SK-N-SH treated with all-trans-retinoic acid at 6 μM for 48 hours (cell line): Measurements from ENCODE around the gene HGS.

Experiments
- ATAC-seq: fragments of 200-7000 bp; cut with Tn5 transposase; 3 replicates; pipeline ENCODE4 v1.9.1; 2020; ENCODE audit warnings: mild to moderate bottlenecking, moderate library complexity
- ARNTL ChIP-seq: fragments of 450-650 bp; formaldehyde crosslinking; IDR thresholded peaks from 2 replicates; pipeline ENCODE4 v1.5.0; 2020; ENCODE audit warnings: low read depth, mild to moderate bottlenecking, moderate library complexity, borderline replicate concordance
- BACH2 ChIP-seq: fragments of 250-450 bp; sonication (Bioruptor Pico); IDR thresholded peaks from 2 replicates; pipeline ENCODE4 v1.9.0; 2021; ENCODE audit warnings: mild to moderate bottlenecking, borderline replicate concordance
- CREB5 ChIP-seq: fragments of 250-450 bp; sonication (Bioruptor Pico); IDR thresholded peaks from 2 replicates; pipeline ENCODE4 v1.5.1; 2020; ENCODE audit warnings: low read depth, mild to moderate bottlenecking, moderate library complexity
- CSDC2 ChIP-seq: fragments of 250-450 bp; sonication (Bioruptor Pico); IDR thresholded peaks from 2 replicates; pipeline ENCODE4 v1.5.0; 2020; ENCODE audit warnings: mild to moderate bottlenecking, moderate library complexity
- ESRRG ChIP-seq: fragments of 250-450 bp; sonication (Bioruptor Pico); IDR thresholded peaks from 2 replicates; pipeline ENCODE4 v1.6.1; 2021; ENCODE audit warnings: mild to moderate bottlenecking
- GLIS3 ChIP-seq: fragments of 250-450 bp; sonication (Bioruptor Pico); IDR thresholded peaks from 2 replicates; pipeline ENCODE4 v1.5.0; 2020; ENCODE audit warnings: mild to moderate bottlenecking, moderate library complexity
- ISL1 ChIP-seq: fragments of 250-450 bp; sonication (Bioruptor Pico); IDR thresholded peaks from 2 replicates; pipeline ENCODE4 v2.1.2; 2022; ENCODE audit warnings: mild to moderate bottlenecking, moderate library complexity
- OSR1 ChIP-seq: fragments of 250-450 bp; sonication (Bioruptor Pico); IDR thresholded peaks from 2 replicates; pipeline ENCODE4 v1.8.0; 2022; ENCODE audit warnings: moderate library complexity, mild to moderate bottlenecking, inconsistent platforms
- PPARA ChIP-seq: fragments of 250-450 bp; sonication (Bioruptor Pico); IDR thresholded peaks from 2 replicates; pipeline ENCODE4 v1.5.0; 2020; ENCODE audit warnings: mild to moderate bottlenecking, borderline replicate concordance
- RARB ChIP-seq: fragments of 250-450 bp; sonication (Bioruptor Pico); IDR thresholded peaks from 2 replicates; pipeline ENCODE4 v1.8.0; 2021; ENCODE audit warnings: mild to moderate bottlenecking, moderate library complexity
- TCF4 ChIP-seq: fragments of 250-450 bp; sonication (Bioruptor Pico); IDR thresholded peaks from 2 replicates; pipeline ENCODE4 v1.8.0; 2021; ENCODE audit warnings: mild to moderate bottlenecking, moderate library complexity, borderline replicate concordance
- TOX ChIP-seq: fragments of 250-450 bp; sonication (Bioruptor Pico); IDR thresholded peaks from 2 replicates; pipeline ENCODE4 v1.8.0; 2021; ENCODE audit warnings: mild to moderate bottlenecking, moderate library complexity, borderline replicate concordance
- TSHZ2 ChIP-seq: fragments of 250-450 bp; sonication (Bioruptor Pico); IDR thresholded peaks from 2 replicates; pipeline ENCODE4 v1.5.0; 2020; ENCODE audit warnings: mild to moderate bottlenecking, moderate library complexity
- ZC3H10 ChIP-seq: fragments of 250-450 bp; sonication (Bioruptor Pico); IDR thresholded peaks from 2 replicates; pipeline ENCODE4 v1.5.1; 2021; ENCODE audit warnings: mild to moderate bottlenecking, moderate library complexity
- ZFP3 ChIP-seq: fragments of 250-450 bp; sonication (Bioruptor Pico); IDR thresholded peaks from 2 replicates; pipeline ENCODE4 v1.5.0; 2020; ENCODE audit warnings: mild to moderate bottlenecking, moderate library complexity
- ZNF565 ChIP-seq: fragments of 450-650 bp; formaldehyde crosslinking; conservative IDR thresholded peaks from 2 replicates; pipeline ENCODE4 v1.5.0; 2020; ENCODE audit warnings: low read depth, mild to moderate bottlenecking, moderate library complexity
- ZNF70 ChIP-seq: fragments of 450-650 bp; formaldehyde crosslinking; IDR thresholded peaks from 2 replicates; pipeline ENCODE4 v1.5.0; 2020; ENCODE audit warnings: mild to moderate bottlenecking, moderate library complexity
- ZNF8 ChIP-seq: fragments of 450-650 bp; formaldehyde crosslinking; IDR thresholded peaks from 2 replicates; pipeline ENCODE4 v1.5.0; 2020; ENCODE audit warnings: mild to moderate bottlenecking, moderate library complexity
- TF ChIP-seq, protein P1 (sequence below): fragments of 250-450 bp; sonication (Bioruptor Pico); IDR thresholded peaks from 2 replicates; pipeline ENCODE4 v1.8.0; 2021; ENCODE audit warnings: low read depth, mild to moderate bottlenecking, moderate library complexity, borderline replicate concordance
- TF ChIP-seq, protein P2 (sequence below): fragments of 250-450 bp; sonication (Bioruptor Pico); IDR thresholded peaks from 2 replicates; pipeline ENCODE4 v1.5.1; 2021; ENCODE audit warnings: mild to moderate bottlenecking, moderate library complexity
- TF ChIP-seq, protein P3 (sequence below): fragments of 250-450 bp; sonication (Bioruptor Pico); IDR thresholded peaks from 2 replicates; pipeline ENCODE4 v1.8.0; 2020; ENCODE audit warnings: mild to moderate bottlenecking, moderate library complexity, borderline replicate concordance

The HGS gene

DNA sequence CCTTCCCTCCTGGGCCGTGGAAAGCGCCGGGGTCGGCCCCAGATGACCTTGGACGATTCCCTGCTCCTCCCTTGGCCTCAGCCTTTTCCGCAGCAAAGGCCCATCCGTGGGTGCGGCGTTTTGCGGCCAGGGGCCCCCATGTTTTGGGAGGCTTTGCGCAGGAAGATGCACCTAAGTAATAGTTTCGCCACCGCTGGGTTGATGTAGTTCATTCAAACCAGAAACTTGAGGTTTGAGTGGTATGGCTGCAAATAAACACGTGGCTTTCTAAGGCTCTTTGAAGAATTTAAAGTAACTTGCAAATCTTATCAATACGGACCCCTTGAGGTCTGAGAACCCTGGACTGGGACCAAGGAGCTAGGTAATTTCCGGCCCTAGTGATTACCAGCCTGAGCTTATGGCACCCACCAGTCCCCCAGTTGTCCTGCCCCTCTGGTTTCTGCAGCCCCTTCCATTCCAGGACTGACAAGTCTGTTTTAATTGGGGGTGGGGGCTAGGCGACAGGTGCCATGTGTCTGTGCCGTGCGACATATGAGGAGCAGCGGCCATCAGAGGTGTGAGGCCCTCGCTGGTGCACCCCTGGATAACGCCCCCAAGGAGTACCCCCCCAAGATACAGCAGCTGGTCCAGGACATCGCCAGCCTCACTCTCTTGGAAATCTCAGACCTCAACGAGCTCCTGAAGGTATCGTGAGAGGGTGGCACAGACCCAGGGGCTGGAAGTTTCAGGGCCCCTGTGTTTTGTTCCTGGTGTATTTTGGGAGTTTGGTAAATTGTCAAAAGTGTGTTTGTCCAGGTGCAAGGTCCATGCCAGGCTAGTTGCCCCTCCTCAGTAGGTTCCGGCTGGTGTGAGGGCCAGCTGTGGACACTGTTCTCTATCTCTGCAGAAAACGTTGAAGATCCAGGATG lies 20.2 kb downstream of the HGS start:
- no peak for ATAC-seq
- TF ChIP-seq ARNTL (no peak), ZC3H10 (CRISPR knock-in tag) (no peak), ZNF8 (CRISPR knock-in tag) (no peak), GLIS3 (CRISPR knock-in tag) (no peak), ZFP3 (CRISPR knock-in tag) (no peak), ZNF565 (no peak), OSR1 (no peak), ISL1 (CRISPR knock-in tag) (no peak), RARB (no peak), ZNF70 (CRISPR knock-in tag) (no peak), TSHZ2 (CRISPR knock-in tag) (no peak), BACH2 (CRISPR knock-in tag) (no peak), CREB5 (CRISPR knock-in tag) (no peak), CSDC2 (CRISPR knock-in tag) (no peak)
- TF ChIP-seq, protein P1, sequence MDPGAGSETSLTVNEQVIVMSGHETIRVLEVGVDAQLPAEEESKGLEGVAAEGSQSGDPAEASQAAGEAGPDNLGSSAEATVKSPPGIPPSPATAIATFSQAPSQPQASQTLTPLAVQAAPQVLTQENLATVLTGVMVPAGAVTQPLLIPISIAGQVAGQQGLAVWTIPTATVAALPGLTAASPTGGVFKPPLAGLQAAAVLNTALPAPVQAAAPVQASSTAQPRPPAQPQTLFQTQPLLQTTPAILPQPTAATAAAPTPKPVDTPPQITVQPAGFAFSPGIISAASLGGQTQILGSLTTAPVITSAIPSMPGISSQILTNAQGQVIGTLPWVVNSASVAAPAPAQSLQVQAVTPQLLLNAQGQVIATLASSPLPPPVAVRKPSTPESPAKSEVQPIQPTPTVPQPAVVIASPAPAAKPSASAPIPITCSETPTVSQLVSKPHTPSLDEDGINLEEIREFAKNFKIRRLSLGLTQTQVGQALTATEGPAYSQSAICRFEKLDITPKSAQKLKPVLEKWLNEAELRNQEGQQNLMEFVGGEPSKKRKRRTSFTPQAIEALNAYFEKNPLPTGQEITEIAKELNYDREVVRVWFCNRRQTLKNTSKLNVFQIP = no peak

- no peak for TF ChIP-seq TSHZ2 (CRISPR knock-in tag)
- no peak for TF ChIP-seq BACH2 (CRISPR knock-in tag)
- TF ChIP-seq ZNF70 (CRISPR knock-in tag) = no peak
- TF ChIP-seq ARNTL = no peak
- TF ChIP-seq PPARA (CRISPR knock-in tag) = no peak
- TF ChIP-seq, protein P2, sequence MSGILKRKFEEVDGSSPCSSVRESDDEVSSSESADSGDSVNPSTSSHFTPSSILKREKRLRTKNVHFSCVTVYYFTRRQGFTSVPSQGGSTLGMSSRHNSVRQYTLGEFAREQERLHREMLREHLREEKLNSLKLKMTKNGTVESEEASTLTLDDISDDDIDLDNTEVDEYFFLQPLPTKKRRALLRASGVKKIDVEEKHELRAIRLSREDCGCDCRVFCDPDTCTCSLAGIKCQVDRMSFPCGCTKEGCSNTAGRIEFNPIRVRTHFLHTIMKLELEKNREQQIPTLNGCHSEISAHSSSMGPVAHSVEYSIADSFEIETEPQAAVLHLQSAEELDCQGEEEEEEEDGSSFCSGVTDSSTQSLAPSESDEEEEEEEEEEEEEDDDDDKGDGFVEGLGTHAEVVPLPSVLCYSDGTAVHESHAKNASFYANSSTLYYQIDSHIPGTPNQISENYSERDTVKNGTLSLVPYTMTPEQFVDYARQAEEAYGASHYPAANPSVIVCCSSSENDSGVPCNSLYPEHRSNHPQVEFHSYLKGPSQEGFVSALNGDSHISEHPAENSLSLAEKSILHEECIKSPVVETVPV (CRISPR knock-in tag) = no peak
- TF ChIP-seq, protein P1 = no peak
- no peak for TF ChIP-seq TOX
- TF ChIP-seq GLIS3 (CRISPR knock-in tag) = no peak
- TF ChIP-seq, protein P3, sequence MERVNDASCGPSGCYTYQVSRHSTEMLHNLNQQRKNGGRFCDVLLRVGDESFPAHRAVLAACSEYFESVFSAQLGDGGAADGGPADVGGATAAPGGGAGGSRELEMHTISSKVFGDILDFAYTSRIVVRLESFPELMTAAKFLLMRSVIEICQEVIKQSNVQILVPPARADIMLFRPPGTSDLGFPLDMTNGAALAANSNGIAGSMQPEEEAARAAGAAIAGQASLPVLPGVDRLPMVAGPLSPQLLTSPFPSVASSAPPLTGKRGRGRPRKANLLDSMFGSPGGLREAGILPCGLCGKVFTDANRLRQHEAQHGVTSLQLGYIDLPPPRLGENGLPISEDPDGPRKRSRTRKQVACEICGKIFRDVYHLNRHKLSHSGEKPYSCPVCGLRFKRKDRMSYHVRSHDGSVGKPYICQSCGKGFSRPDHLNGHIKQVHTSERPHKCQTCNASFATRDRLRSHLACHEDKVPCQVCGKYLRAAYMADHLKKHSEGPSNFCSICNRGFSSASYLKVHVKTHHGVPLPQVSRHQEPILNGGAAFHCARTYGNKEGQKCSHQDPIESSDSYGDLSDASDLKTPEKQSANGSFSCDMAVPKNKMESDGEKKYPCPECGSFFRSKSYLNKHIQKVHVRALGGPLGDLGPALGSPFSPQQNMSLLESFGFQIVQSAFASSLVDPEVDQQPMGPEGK = no peak
- no peak for TF ChIP-seq OSR1
- TF ChIP-seq ZNF8 (CRISPR knock-in tag) = no peak
- no peak for TF ChIP-seq ZFP3 (CRISPR knock-in tag)
- no peak for TF ChIP-seq ESRRG (CRISPR knock-in tag)
- no peak for TF ChIP-seq TCF4 (CRISPR knock-in tag)
- no peak for TF ChIP-seq ZC3H10 (CRISPR knock-in tag)
- ATAC-seq = no peak
Measured at GRCh38 chr17:81705518-81706231, 21.9 kb downstream of the HGS start.
